Skeletal muscle tissue (tissue), 4 donors: Measurements from ENCODE around the gene BAHD1. TPM values are rescaled to one million over a fixed set of nuclear protein-coding genes. Genes with fewer than 3 reads are reported as not detected.

Source experiments
- H3K27ac ChIP-seq: one replicate; pipeline ENCODE4 v1.7.0; 2013; ENCODE audit warnings: mild to moderate bottlenecking, low read depth, low read length, inconsistent platforms
- H3K27me3 ChIP-seq, 3 donors: one replicate each; pipeline ENCODE4 v1.7.0; 2013; ENCODE audit warnings: low read length in 3 of 3; ENCODE audit not compliant: control insufficient read depth in 3 of 3, insufficient read depth in 3 of 3
- H3K36me3 ChIP-seq, 3 donors: one replicate each; pipeline ENCODE4 v1.7.0; 2013; ENCODE audit warnings: low read length in 3 of 3; ENCODE audit not compliant: control insufficient read depth in 3 of 3, insufficient read depth in 3 of 3
- H3K4me1 ChIP-seq, 3 donors: one replicate each; pipeline ENCODE4 v1.7.0; 2013; ENCODE audit warnings: low read length in 3 of 3, mild to moderate bottlenecking in 3 of 3; ENCODE audit not compliant: control insufficient read depth in 3 of 3, insufficient read depth in 3 of 3
- H3K4me3 ChIP-seq, 3 donors: one replicate each; pipeline ENCODE4 v1.7.0; 2013; ENCODE audit warnings: low read length in 3 of 3
- H3K9ac ChIP-seq, 3 donors: one replicate each; pipeline ENCODE4 v1.7.0; 2013; ENCODE audit warnings: low read length in 3 of 3, mild to moderate bottlenecking in 3 of 3, moderate library complexity in 2 of 3, low read depth in 1 of 3
- H3K9me3 ChIP-seq, 3 donors: one replicate each; pipeline ENCODE4 v1.7.0; 2013; ENCODE audit warnings: low read length in 3 of 3; ENCODE audit not compliant: control insufficient read depth in 3 of 3
- total RNA-seq: library from RNA; depleted of rRNA; stranded (reverse); fragments of >200 nt; gene quantifications from one replicate; pipeline ENCODE4 v1.2.3, GENCODE V29; 2014
- donor health status: Osteomylitis.

Gene BAHD1
- total RNA-seq, 1 donor from 2014 or later = 9.4 TPM

- H3K27ac ChIP-seq = no peak overlapping the region
- peaks cover 0 to 4% (median 3%) of the 10 kb centered on the region in 3 donors for H3K27me3 ChIP-seq
- H3K9me3 ChIP-seq = no peaks in the 10 kb centered on the region
- H3K4me1 ChIP-seq = peaks cover 0 to 3% (median 0%) of the 10 kb centered on the region in 3 donors
- H3K4me3 ChIP-seq = no peak overlapping the region
- no peaks in the 10 kb centered on the region for H3K36me3 ChIP-seq
- H3K9ac ChIP-seq = no peak overlapping the region
Measured at GRCh38 chr15:40493089-40493840, 52.5 kb downstream of the BAHD1 start.

- Histone ChIP-seq H3K4me3 (no peak overlapping the region), H3K9me3 (no peaks in the 10 kb centered on the region), H3K36me3 (no peaks in the 10 kb centered on the region), H3K27ac (no peak overlapping the region), H3K4me1 (peaks cover 0 to 3% (median 0%) of the 10 kb centered on the region in 3 donors), H3K27me3 (peaks cover 0 to 4% (median 3%) of the 10 kb centered on the region in 3 donors), H3K9ac (no peak overlapping the region)
Measured at GRCh38 chr15:40495516-40495915, 54.8 kb downstream of the BAHD1 start.

GRCh38 chr15:40498418-40498817, 57.7 kb downstream of the BAHD1 start:
- no peaks in the 10 kb centered on the region for H3K9me3 ChIP-seq
- peaks cover 0 to 3% (median 0%) of the 10 kb centered on the region in 3 donors for H3K4me1 ChIP-seq
- no peaks in the 10 kb centered on the region for H3K36me3 ChIP-seq
- no peak overlapping the region for H3K27ac ChIP-seq
- no peak overlapping the region for H3K4me3 ChIP-seq
- H3K9ac ChIP-seq = no peak overlapping the region
- peaks cover 0 to 4% (median 2%) of the 10 kb centered on the region in 3 donors for H3K27me3 ChIP-seq

- no peaks in the 10 kb centered on the region for H3K9me3 ChIP-seq
- no peak overlapping the region for H3K27ac ChIP-seq
- H3K27me3 ChIP-seq = peaks cover 0 to 7% (median 0%) of the 10 kb centered on the region in 3 donors
- H3K36me3 ChIP-seq = no peaks in the 10 kb centered on the region
- H3K4me3 ChIP-seq = no peak overlapping the region
- H3K4me1 ChIP-seq = peaks cover 0 to 3% (median 0%) of the 10 kb centered on the region in 3 donors
- H3K9ac ChIP-seq = no peak overlapping the region
Measured at GRCh38 chr15:40498891-40499290, 58.1 kb downstream of the BAHD1 start.

GRCh38 chr15:40499931-40500330, 59.2 kb downstream of the BAHD1 start:
- peaks cover 0 to 3% (median 0%) of the 10 kb centered on the region in 3 donors for H3K4me1 ChIP-seq
- H3K9me3 ChIP-seq = no peaks in the 10 kb centered on the region
- H3K9ac ChIP-seq = no peak overlapping the region
- H3K4me3 ChIP-seq = no peak overlapping the region
- H3K27me3 ChIP-seq = peaks cover 0 to 3% (median 0%) of the 10 kb centered on the region in 3 donors
- H3K27ac ChIP-seq = no peak overlapping the region
- H3K36me3 ChIP-seq = no peaks in the 10 kb centered on the region

GRCh38 chr15:40500568-40501330, 60.0 kb downstream of the BAHD1 start:
- Histone ChIP-seq H3K9ac (no peak overlapping the region), H3K4me3 (no peak overlapping the region), H3K27me3 (peaks cover 0 to 3% (median 0%) of the 10 kb centered on the region in 3 donors), H3K4me1 (peaks cover 0 to 3% (median 0%) of the 10 kb centered on the region in 3 donors), H3K27ac (no peak overlapping the region), H3K9me3 (no peaks in the 10 kb centered on the region), H3K36me3 (no peaks in the 10 kb centered on the region)

- H3K27ac ChIP-seq = no peak overlapping the region
- no peaks in the 10 kb centered on the region for H3K9me3 ChIP-seq
- peaks cover 0 to 3% (median 0%) of the 10 kb centered on the region in 3 donors for H3K27me3 ChIP-seq
- no peak overlapping the region for H3K4me3 ChIP-seq
- no peaks in the 10 kb centered on the region for H3K36me3 ChIP-seq
- peaks cover 0 to 3% (median 0%) of the 10 kb centered on the region in 3 donors for H3K4me1 ChIP-seq
- no peak overlapping the region for H3K9ac ChIP-seq
Measured at GRCh38 chr15:40501487-40501886, 60.7 kb downstream of the BAHD1 start.

- Histone ChIP-seq H3K9ac (peak overlapping the region; percentile 57 to 80 (median 60)), H3K9me3 (no peaks in the 10 kb centered on the region), H3K27ac (no peak overlapping the region), H3K4me3 (peak overlapping the region; percentile 41 to 56 (median 45)), H3K27me3 (peaks cover 0 to 3% (median 0%) of the 10 kb centered on the region in 3 donors), H3K4me1 (peaks cover 14 to 16% (median 15%) of the 10 kb centered on the region in 3 donors), H3K36me3 (no peaks in the 10 kb centered on the region)
Measured at GRCh38 chr15:40506964-40507571, 66.3 kb downstream of the BAHD1 start.

GRCh38 chr15:40508216-40508615, 67.5 kb downstream of the BAHD1 start:
- Histone ChIP-seq H3K27ac (no peak overlapping the region), H3K4me3 (no peak overlapping the region), H3K36me3 (no peaks in the 10 kb centered on the region), H3K4me1 (peaks cover 14 to 18% (median 15%) of the 10 kb centered on the region in 3 donors), H3K9ac (no peak overlapping the region), H3K9me3 (no peaks in the 10 kb centered on the region), H3K27me3 (peaks cover 0 to 3% (median 0%) of the 10 kb centered on the region in 3 donors)
